Left lung (tissue), 10 donors: ENCODE data around the gene MRPL54. TPM values are rescaled to one million over a fixed set of nuclear protein-coding genes. Genes with fewer than 3 reads are reported as not detected.

Source experiments
- ATAC-seq: fragments of 200-7000 bp; cut with Tn5 transposase; one replicate; pipeline ENCODE4 v1.9.1; 2020; ENCODE audit warnings: moderate library complexity
- DNase-seq, 4 donors: peaks; one replicate each; pipeline ENCODE4 v3.0.0-alpha.2; 2013 to 2020
- H3K27ac ChIP-seq, 2 donors: fragments of 200-600 bp; sonication (generic) in 1 of 2; one replicate each; pipeline versions ENCODE4 v1.5.0 to v1.8.0; 2020 to 2021
- H3K27me3 ChIP-seq, 2 donors: fragments of 200-600 bp; sonication (generic) in 1 of 2; one replicate each; pipeline versions ENCODE4 v1.5.0 to v1.8.0; 2020 to 2021
- H3K36me3 ChIP-seq, 2 donors: fragments of 200-600 bp; sonication (generic) in 1 of 2; one replicate each; pipeline versions ENCODE4 v1.5.0 to v1.8.0; 2020 to 2021
- H3K4me1 ChIP-seq, 2 donors: fragments of 200-600 bp; one replicate each; pipeline ENCODE4 v1.8.0; 2021
- H3K4me3 ChIP-seq, 2 donors: fragments of 200-600 bp; sonication (generic) in 1 of 2; one replicate each; pipeline versions ENCODE4 v1.5.0 to v1.8.0; 2020 to 2021; ENCODE audit warnings: mild to moderate bottlenecking in 1 of 2
- H3K9me3 ChIP-seq, 2 donors: fragments of 200-600 bp; sonication (generic) in 1 of 2; one replicate each; pipeline versions ENCODE4 v1.5.0 to v1.8.0; 2020 to 2021
- intact Hi-C, 2 donors: fragments of 100-400 bp; cut with DNase I; formaldehyde crosslinking; loops; one replicate each; pipeline versions ENCODE4 v1.11.2 to v1.14.2; 2022
- polyA plus RNA-seq, 6 donors: library from polyadenylated mRNA; unstranded; fragments of 120-200 nt; gene quantifications; one replicate each; pipeline ENCODE4 v1.2.1, GENCODE V29; 2013; ENCODE audit not compliant: insufficient read length in 6 of 6
- total RNA-seq, 2 donors: library from RNA; stranded (reverse); fragmentation: NEBNext Ultra II Directional; extraction: Animal tissue kit (Norgen Biotek cat#: 25700); gene quantifications; one replicate each; pipeline ENCODE4 v1.2.1, GENCODE V29; 2021
- TF ChIP-seq, protein P1 (sequence below), 2 donors: fragments of 200-600 bp; sonication (generic) in 1 of 2; IDR thresholded peaks; one replicate each; pipeline versions ENCODE4 v1.5.0 to v1.8.0; 2021; ENCODE audit warnings: antibody characterized with exemption in 2 of 2
- donor health status: DM: no; HTN: yes; CAD: no.
- donor health status: DM: no; HTN: no; CAD: no.

The MRPL54 gene
- total and polyA plus RNA-seq, 8 donors: 24.4 to 59.1 (median 31.7) TPM

DNA sequence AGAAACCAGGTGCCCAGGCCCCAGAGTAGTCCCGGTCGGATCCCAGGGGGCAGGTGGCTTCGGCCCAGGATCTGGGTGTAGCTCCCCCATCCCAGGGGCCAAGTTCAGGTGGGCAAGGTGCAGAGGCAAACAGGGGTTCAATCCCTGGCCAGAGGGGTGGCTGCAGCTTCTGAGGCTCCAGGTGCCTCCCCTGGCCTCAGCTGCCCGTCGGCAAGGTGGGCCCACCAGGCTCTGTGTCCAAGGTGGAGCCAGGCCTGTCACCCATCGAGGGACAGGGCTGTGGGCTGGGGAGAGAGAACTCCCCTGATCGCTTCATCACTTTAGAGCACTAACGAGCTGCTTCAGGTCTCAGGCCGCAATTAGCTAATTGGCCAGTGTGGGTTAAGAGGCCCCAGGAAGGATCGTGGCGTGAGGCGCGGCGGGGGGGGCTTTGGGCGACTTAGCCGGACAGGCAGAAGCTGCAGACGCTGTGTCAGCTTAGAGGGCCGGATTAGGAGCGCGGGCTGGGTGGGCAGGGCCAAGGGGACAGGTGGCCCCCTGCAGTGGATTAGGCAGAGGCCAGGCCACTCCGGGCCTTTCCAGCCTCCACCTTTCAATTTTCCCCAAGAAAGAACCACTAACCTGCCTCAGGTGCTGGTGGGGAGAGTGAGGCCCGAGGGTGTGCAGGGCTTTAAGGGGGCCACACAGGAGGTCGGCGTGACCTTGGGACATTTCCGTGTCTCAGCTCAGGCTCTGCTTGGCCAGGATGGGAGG, 12.3 kb downstream of the MRPL54 start:
- Histone ChIP-seq H3K9me3 (no peaks in the 10 kb centered on the region), H3K36me3 (peaks cover 0 to 7% of the 10 kb centered on the region in 2 donors), H3K4me1 (no peaks in the 10 kb centered on the region), H3K27ac (no peak overlapping the region), H3K4me3 (no peak overlapping the region), H3K27me3 (no peaks in the 10 kb centered on the region)
- peak in 1 of 4 donors; percentile 57 for DNase-seq
- no peak for ATAC-seq
- intact Hi-C loops: no loop called here
- TF ChIP-seq, protein P1, sequence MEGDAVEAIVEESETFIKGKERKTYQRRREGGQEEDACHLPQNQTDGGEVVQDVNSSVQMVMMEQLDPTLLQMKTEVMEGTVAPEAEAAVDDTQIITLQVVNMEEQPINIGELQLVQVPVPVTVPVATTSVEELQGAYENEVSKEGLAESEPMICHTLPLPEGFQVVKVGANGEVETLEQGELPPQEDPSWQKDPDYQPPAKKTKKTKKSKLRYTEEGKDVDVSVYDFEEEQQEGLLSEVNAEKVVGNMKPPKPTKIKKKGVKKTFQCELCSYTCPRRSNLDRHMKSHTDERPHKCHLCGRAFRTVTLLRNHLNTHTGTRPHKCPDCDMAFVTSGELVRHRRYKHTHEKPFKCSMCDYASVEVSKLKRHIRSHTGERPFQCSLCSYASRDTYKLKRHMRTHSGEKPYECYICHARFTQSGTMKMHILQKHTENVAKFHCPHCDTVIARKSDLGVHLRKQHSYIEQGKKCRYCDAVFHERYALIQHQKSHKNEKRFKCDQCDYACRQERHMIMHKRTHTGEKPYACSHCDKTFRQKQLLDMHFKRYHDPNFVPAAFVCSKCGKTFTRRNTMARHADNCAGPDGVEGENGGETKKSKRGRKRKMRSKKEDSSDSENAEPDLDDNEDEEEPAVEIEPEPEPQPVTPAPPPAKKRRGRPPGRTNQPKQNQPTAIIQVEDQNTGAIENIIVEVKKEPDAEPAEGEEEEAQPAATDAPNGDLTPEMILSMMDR (IDR thresholded peaks at IDR 0.05): no peak

DNA sequence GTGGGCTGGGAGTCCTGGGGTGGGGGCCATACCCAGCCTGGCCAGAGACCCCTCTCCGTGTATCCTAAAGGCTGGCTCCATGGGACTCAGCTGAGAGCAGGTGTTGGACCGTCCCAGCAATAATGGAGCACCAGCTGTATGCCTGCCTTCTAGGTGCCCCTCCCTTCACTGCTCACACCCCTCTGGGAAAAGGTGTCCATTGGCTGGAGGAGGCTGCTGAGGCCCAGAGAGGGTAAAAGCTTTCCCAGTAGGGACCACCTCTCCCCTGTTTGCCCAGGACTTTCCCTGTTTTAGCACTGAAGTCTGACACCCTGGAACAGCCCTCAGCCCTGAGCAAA, 12.9 kb downstream of the MRPL54 start:
- Histone ChIP-seq H3K27me3 (no peaks in the 10 kb centered on the region), H3K9me3 (no peaks in the 10 kb centered on the region), H3K4me3 (no peak overlapping the region), H3K27ac (no peak overlapping the region), H3K36me3 (peaks cover 0 to 2% of the 10 kb centered on the region in 2 donors), H3K4me1 (no peaks in the 10 kb centered on the region)
- TF ChIP-seq, protein P1 (IDR thresholded peaks at IDR 0.05): no peak
- intact Hi-C loops: no loop called here
- no peak for DNase-seq
- ATAC-seq: no peak

DNA sequence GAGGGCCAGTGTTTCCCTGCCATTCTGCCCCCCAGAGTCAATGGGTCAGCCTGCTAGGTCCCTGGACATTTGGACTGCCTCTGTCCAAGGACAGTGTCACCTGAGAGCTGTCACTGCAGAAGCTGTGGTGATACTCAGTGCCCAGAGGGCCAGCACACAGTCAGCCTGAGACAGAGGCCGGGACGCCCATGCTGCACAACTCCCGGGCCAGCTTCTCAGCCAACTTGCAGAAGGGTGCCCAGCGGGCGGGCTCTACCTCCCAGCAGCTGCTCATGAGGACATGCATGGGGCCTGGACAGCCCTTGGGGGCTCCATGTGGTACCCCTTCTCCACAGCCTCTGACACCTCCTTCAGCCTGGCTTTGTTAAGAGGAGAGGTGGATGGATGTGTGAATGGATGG, 13.3 kb downstream of the MRPL54 start:
- Histone ChIP-seq H3K36me3 (no peaks in the 10 kb centered on the region), H3K9me3 (peaks cover 0 to 3% of the 10 kb centered on the region in 2 donors), H3K27ac (no peak overlapping the region), H3K27me3 (no peaks in the 10 kb centered on the region), H3K4me3 (no peak overlapping the region), H3K4me1 (no peaks in the 10 kb centered on the region)
- TF ChIP-seq, protein P1 (IDR thresholded peaks at IDR 0.05): no peak
- intact Hi-C loops: no loop called here
- ATAC-seq (no peak), DNase-seq (no peak)

DNA sequence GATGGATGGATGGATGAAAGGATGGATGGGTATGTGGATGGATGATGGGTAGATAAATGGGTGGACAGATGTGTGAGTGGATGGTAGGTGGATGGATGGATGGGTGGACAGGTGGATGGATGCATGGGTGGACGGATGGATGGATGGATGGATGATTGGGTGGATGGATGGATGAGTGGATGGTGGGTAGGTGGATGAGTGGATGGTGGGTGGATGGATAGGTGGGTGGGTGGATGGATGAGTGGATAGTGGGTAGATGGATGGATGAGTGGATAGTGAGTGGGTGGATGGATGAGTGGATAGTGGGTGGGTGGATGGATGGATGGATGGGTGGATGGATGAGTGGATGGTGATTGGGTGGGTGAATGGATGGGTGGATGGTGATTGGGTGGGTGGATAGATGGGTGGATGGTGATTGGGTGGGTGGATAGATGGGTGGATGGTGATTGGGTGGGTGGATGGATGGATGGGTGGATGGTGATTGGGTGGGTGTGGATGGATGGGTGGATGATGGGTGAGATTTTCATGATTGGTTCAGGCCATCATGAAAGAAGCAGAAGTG, 14.1 kb downstream of the MRPL54 start:
- intact Hi-C loops: no loop called here
- no peaks in the 10 kb centered on the region for H3K36me3 ChIP-seq
- no peak overlapping the region for H3K4me3 ChIP-seq
- ATAC-seq (no peak), DNase-seq (no peak)
- peaks cover 0 to 10% of the 10 kb centered on the region in 2 donors for H3K9me3 ChIP-seq
- no peaks in the 10 kb centered on the region for H3K27me3 ChIP-seq
- H3K4me1 ChIP-seq: no peaks in the 10 kb centered on the region
- TF ChIP-seq, protein P1 (IDR thresholded peaks at IDR 0.05): no peak
- no peak overlapping the region for H3K27ac ChIP-seq

DNA sequence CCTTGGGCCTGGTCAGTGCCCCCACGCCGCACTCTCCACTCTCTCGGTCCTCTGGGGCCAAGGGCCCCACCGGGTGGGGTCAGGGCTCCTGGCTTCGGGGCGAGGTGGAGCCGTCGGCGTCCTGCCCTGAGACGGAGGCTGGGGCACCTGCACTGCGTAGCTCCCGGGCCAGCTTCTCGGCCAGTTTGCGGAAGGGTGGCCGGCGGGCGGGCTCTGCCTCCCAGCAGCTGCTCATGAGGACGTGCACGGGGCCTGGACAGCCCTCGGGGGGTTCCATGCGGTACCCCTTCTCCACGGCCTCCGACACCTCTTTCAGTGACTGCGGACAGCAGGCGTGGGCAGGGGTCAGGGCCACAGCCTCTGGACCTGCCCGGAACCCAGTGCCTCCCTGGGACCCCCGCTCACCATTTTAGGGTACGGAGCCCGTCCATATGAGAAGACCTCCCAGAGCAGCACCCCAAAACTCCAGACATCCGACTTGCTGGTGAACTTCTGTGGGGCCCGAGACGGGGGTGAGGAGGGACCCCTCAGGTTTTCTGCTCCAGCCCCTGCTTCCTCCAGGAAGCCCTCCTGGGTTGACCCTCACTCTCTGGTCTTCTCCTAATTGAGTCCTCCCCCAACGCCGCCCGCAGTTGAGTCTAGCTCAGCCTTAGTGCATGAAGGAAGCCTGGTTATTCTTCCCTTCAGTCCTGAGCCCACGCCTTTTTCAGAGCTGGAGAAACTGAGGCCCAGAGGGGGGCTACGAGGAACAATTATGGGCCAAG, 15.8 kb downstream of the MRPL54 start:
- intact Hi-C loops: no loop called here
- Histone ChIP-seq H3K4me3 (no peak overlapping the region), H3K36me3 (no peaks in the 10 kb centered on the region), H3K4me1 (no peaks in the 10 kb centered on the region), H3K27me3 (peaks cover 0 to 8% of the 10 kb centered on the region in 2 donors), H3K27ac (no peak overlapping the region), H3K9me3 (peaks cover 0 to 22% of the 10 kb centered on the region in 2 donors)
- DNase-seq: no peak
- ATAC-seq: no peak
- TF ChIP-seq, protein P1 (IDR thresholded peaks at IDR 0.05): no peak
